Measurements from ENCODE around the gene CD84.

The CD84 gene

DNA sequence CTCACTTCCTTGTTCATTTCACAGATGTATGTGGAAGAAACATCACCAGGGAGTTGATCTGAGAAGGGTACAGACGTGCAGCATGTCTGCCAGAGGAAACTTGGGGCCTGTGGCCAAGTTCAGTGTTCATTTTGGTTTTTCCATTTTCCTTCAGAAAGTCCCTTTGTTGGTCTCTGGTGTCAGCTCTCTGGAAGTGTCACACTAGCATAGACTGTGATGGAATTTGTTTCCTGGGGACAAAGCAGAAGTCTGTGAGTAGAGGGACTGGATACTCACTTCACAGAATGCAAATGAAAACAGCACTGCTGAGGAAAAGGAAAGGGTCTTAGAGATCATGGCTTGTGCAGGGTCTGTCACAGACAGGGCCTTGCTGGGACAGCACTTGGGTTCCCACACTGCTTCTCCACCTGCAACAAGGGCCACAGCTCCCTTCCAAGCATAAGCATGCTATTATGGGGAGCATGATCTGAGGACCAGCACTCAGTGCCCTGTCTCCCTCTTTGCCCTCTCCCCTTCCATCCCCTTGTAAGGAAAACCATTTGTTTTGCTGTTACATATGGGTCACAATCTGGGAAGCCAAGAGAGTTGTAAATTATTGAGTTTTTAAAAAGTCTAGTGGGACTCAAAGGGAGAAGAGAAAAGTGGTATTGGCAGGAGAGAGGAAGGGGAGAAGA is 31.4 kb upstream of the CD84 start:
- Histone ChIP-seq H3K4me1 (peaks cover 72% of the 10 kb centered on the region), H3K4me2 (peak overlapping the region; percentile 42), H3K9ac (peak overlapping the region; percentile 23; the same call in 1 of the 2 replicates), H3K36me3 (peaks cover 85% of the 10 kb centered on the region), H4K20me1 (no peaks in the 10 kb centered on the region), H3K27me3 (no peaks in the 10 kb centered on the region), H3K9me3 (no peaks in the 10 kb centered on the region), H3K4me3 (no peak overlapping the region), H3K27ac (peak overlapping the region; percentile 69)
- no peak for TF ChIP-seq Cebpa-rat (IDR thresholded peaks at IDR 0.05)

DNA sequence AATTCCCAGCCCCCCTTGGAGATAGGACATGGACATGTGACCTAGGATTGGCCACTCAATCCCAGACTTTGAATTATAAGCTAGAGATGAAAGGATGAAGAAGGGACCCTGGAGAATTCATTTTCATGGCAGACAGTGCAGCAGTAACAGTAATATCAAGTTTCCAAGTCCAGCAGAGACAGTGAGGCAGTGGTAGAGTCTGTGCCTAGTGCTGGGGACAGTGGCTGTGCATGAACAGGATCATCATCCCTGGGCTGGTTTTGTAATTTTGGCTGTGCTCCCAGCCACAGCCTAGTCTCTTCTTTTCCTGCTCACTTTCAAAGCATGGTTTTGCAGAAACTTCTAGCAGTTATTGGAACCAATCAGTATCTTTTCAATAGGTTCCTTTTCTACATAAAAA is 29.6 kb upstream of the CD84 start:
- Histone ChIP-seq H3K4me1 (peaks cover 79% of the 10 kb centered on the region), H3K36me3 (peaks cover 76% of the 10 kb centered on the region), H3K4me2 (peak overlapping the region; percentile 42), H3K4me3 (no peak overlapping the region), H3K9ac (peak overlapping the region; percentile 2; the same call in 1 of the 2 replicates), H3K9me3 (peaks cover 16% of the 10 kb centered on the region), H3K27me3 (no peaks in the 10 kb centered on the region), H4K20me1 (no peaks in the 10 kb centered on the region), H3K27ac (peak overlapping the region; percentile 66)
- no peak for TF ChIP-seq Cebpa-rat (IDR thresholded peaks at IDR 0.05)

GRCh38 chr1:160608514-160608913 is 29.2 kb upstream of the CD84 start:
- Histone ChIP-seq H3K27ac (peak overlapping the region; percentile 66), H4K20me1 (no peaks in the 10 kb centered on the region), H3K36me3 (peaks cover 72% of the 10 kb centered on the region), H3K27me3 (no peaks in the 10 kb centered on the region), H3K9me3 (peaks cover 17% of the 10 kb centered on the region), H3K4me1 (peaks cover 79% of the 10 kb centered on the region), H3K9ac (peak overlapping the region; percentile 32; the same call in 1 of the 2 replicates), H3K4me2 (peak overlapping the region; percentile 42), H3K4me3 (no peak overlapping the region)
- TF ChIP-seq Cebpa-rat (IDR thresholded peaks at IDR 0.05), result no peak

DNA sequence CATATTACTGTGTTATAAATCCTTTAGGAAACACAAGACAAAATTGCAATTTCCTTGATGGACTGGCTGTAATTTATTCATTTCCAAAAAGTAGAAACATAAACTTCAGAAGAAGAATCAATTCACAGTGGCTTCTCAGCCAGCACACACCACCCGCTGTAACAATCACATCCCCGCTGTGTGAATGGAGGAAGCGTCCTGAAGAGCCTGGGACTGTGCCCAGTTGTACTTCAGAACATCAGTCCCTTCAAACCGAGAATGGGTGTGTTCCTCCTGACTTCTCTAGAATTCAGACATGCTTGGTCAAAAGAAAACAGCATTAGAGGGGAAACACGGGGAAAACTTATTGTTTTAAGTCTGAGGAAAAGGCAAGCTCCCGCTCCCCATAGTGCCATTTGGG is 28.8 kb upstream of the CD84 start:
- peak overlapping the region; percentile 32; the same call in 1 of the 2 replicates for H3K9ac ChIP-seq
- TF ChIP-seq Cebpa-rat (IDR thresholded peaks at IDR 0.05), result no peak
- H3K9me3 ChIP-seq, result peaks cover 19% of the 10 kb centered on the region
- H4K20me1 ChIP-seq, result no peaks in the 10 kb centered on the region
- peak overlapping the region; percentile 66 for H3K27ac ChIP-seq
- H3K27me3 ChIP-seq, result no peaks in the 10 kb centered on the region
- H3K36me3 ChIP-seq, result peaks cover 67% of the 10 kb centered on the region
- peaks cover 79% of the 10 kb centered on the region for H3K4me1 ChIP-seq
- no peak overlapping the region for H3K4me3 ChIP-seq
- peak overlapping the region; percentile 42; the same call in 1 of the 2 replicates for H3K4me2 ChIP-seq

DNA sequence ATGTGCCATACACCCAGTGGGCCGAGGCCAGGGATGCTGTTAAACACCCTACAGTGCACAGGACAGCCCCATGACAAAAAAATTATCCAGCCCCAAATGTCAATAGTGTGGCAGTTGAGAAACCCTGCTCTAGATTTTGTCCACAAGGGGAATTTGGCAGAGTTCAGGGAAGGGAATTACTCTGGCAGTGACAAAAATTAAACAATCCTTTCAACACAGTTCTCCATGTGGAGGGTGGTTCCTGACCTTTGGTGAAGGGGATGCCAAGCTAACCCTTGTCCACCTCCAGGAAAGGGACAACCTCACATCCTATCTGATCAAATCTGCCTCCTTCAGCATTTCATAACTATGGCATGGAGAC is 28.4 kb upstream of the CD84 start:
- H3K4me2 ChIP-seq, result peak overlapping the region; percentile 13; the same call in 1 of the 2 replicates
- peaks cover 63% of the 10 kb centered on the region for H3K36me3 ChIP-seq
- peaks cover 23% of the 10 kb centered on the region for H3K9me3 ChIP-seq
- H3K4me3 ChIP-seq, result no peak overlapping the region
- TF ChIP-seq Cebpa-rat (IDR thresholded peaks at IDR 0.05), result no peak
- peak overlapping the region; percentile 32; the same call in 1 of the 2 replicates for H3K9ac ChIP-seq
- peaks cover 76% of the 10 kb centered on the region for H3K4me1 ChIP-seq
- H3K27me3 ChIP-seq, result no peaks in the 10 kb centered on the region
- H4K20me1 ChIP-seq, result no peaks in the 10 kb centered on the region
- H3K27ac ChIP-seq, result peak overlapping the region; percentile 66

DNA sequence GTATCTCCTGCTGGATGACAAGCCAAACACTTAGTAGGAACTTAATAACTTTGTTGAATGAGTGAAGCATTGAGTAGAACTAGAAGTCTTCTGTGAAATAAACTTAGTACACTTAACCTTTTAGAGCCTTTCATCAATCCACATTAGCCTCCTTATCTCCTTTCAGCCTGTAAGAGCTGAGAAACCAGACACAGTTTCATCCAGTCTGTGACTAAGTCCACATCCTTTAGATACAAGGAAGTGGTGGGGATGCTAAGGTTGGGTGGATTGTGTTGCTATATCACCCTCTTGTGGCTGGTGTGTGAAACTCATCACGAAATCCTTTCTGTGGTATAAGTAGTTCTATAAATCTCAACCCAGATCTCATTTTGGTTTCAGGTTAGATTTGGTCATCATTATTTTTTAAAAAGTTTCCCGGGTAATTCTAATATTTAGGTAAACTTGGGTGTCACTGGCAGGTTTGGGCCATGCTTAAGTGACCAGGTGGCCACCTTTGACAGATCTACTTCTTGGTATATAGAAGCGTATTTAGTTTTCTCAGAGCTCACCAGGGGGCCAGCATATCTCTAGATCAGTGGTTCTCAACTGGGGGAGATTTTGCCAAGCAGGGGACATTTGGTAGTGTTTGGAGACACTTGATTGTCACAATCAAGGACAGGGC is 27.8 kb upstream of the CD84 start:
- H3K27me3 ChIP-seq, result no peaks in the 10 kb centered on the region
- H3K9me3 ChIP-seq, result peaks cover 28% of the 10 kb centered on the region
- no peak for TF ChIP-seq Cebpa-rat (IDR thresholded peaks at IDR 0.05)
- peaks cover 58% of the 10 kb centered on the region for H3K36me3 ChIP-seq
- H3K4me1 ChIP-seq, result peaks cover 71% of the 10 kb centered on the region
- peak overlapping the region; percentile 72 for H3K27ac ChIP-seq
- peak overlapping the region; percentile 32; the same call in 1 of the 2 replicates for H3K9ac ChIP-seq
- no peak overlapping the region for H3K4me3 ChIP-seq
- peak overlapping the region; percentile 56 for H3K4me2 ChIP-seq
- no peaks in the 10 kb centered on the region for H4K20me1 ChIP-seq

- peak overlapping the region; percentile 32 for H3K9ac ChIP-seq
- peaks cover 66% of the 10 kb centered on the region for H3K4me1 ChIP-seq
- H3K4me2 ChIP-seq, result peak overlapping the region; percentile 56
- TF ChIP-seq Cebpa-rat (IDR thresholded peaks at IDR 0.05), result no peak
- no peaks in the 10 kb centered on the region for H3K27me3 ChIP-seq
- peak overlapping the region; percentile 72 for H3K27ac ChIP-seq
- H3K4me3 ChIP-seq, result no peak overlapping the region
- no peaks in the 10 kb centered on the region for H4K20me1 ChIP-seq
- H3K9me3 ChIP-seq, result peaks cover 33% of the 10 kb centered on the region
- peaks cover 52% of the 10 kb centered on the region for H3K36me3 ChIP-seq
These were observed 27.3 kb upstream of the CD84 start for GRCh38 chr1:160606611-160607010.

- peak overlapping the region; percentile 32 for H3K9ac ChIP-seq
- peaks cover 59% of the 10 kb centered on the region for H3K4me1 ChIP-seq
- peak overlapping the region; percentile 56 for H3K4me2 ChIP-seq
These were observed 26.6 kb upstream of the CD84 start for GRCh38 chr1:160605792-160606479.

GRCh38 chr1:160605205-160605604 is 25.9 kb upstream of the CD84 start:
- H3K4me2 ChIP-seq, result peak overlapping the region; percentile 56; the same call in 1 of the 2 replicates
- peaks cover 38% of the 10 kb centered on the region for H3K36me3 ChIP-seq
- no peak overlapping the region for H3K9ac ChIP-seq
- peaks cover 52% of the 10 kb centered on the region for H3K4me1 ChIP-seq
- no peak overlapping the region for H3K4me3 ChIP-seq
- H3K27me3 ChIP-seq, result no peaks in the 10 kb centered on the region
- no peaks in the 10 kb centered on the region for H4K20me1 ChIP-seq
- H3K9me3 ChIP-seq, result peaks cover 48% of the 10 kb centered on the region
- no peak for TF ChIP-seq Cebpa-rat (IDR thresholded peaks at IDR 0.05)
- no peak overlapping the region for H3K27ac ChIP-seq

More at GRCh38 chr1:160605792-160606479, 26.6 kb upstream of the CD84 start:
- Histone ChIP-seq H3K4me3 (no peak overlapping the region), H3K9me3 (peaks cover 40% of the 10 kb centered on the region), H3K27ac (peak overlapping the region; percentile 72), H4K20me1 (no peaks in the 10 kb centered on the region), H3K36me3 (peaks cover 46% of the 10 kb centered on the region), H3K27me3 (no peaks in the 10 kb centered on the region)
- TF ChIP-seq Cebpa-rat (IDR thresholded peaks at IDR 0.05), result no peak

All from BLaER1 (cell line).